GM23248 (cell line): ENCODE measurements around the gene CDR2.

ENCODE experiments used
- EZH2 ChIP-seq: fragments of 200-600 bp; sonication (generic); IDR thresholded peaks from 2 replicates; pipeline ENCODE4 v1.6.1; 2018; ENCODE audit warnings: antibody characterized with exemption, mild to moderate bottlenecking; ENCODE audit not compliant: insufficient read depth, poor library complexity, severe bottlenecking
- EZH2phosphoT487 ChIP-seq: fragments of 200-600 bp; sonication (generic); IDR thresholded peaks from 2 replicates; pipeline ENCODE4 v1.6.1; 2018; ENCODE audit warnings: antibody characterized with exemption, moderate library complexity, mild to moderate bottlenecking, low read depth; ENCODE audit not compliant: insufficient read depth

GRCh38 chr16:22300427-22301071 lies 73.9 kb downstream of the CDR2 start:
- TF ChIP-seq EZH2 = no peak
- no peak for TF ChIP-seq EZH2phosphoT487
